PC-3 (cell line): ENCODE results near the gene SCYGR5. TPM values are rescaled to one million over a fixed set of nuclear protein-coding genes. Genes with fewer than 3 reads are reported as not detected.

ENCODE experiments used
- ATAC-seq: fragments of 200-7000 bp; cut with Tn5 transposase; 2 replicates; pipeline ENCODE4 v1.9.1; 2020; ENCODE audit warnings: mild to moderate bottlenecking, moderate library complexity
- BruUV-seq: library from RNA; stranded (reverse); fragments of 400-500 nt; replicated peaks from 2 replicates; lab custom pipeline; 2021; lab: Mats Ljungman, UMichigan
- CTCF ChIA-PET: fragments of 300-600 bp; sonication (Branson Sonifier 250); formaldehyde crosslinking; loops from one replicate; lab custom pipeline; 2022; ENCODE audit warnings: antibody characterized with exemption; lab: Charles Lee
- POLR2A ChIA-PET: fragments of 300-600 bp; sonication (Branson Sonifier 250); formaldehyde crosslinking; loops from one replicate; lab custom pipeline; 2022; ENCODE audit warnings: antibody characterized with exemption; ENCODE audit not compliant: unreplicated experiment; lab: Charles Lee
- DNase-seq: peaks from one replicate; pipeline ENCODE4 v3.0.0-alpha.2; 2015
- H2AFZ ChIP-seq: fragments of 300-600 bp; sonication (generic); 2 replicates; pipeline ENCODE4 v1.6.0; 2016; ENCODE audit warnings: antibody characterized with exemption, low read length
- H3F3A ChIP-seq: fragments of 300-600 bp; sonication (generic); one replicate; pipeline ENCODE4 v1.6.0; 2017; ENCODE audit warnings: antibody characterized with exemption, low read length, control low read depth, mild to moderate bottlenecking; ENCODE audit not compliant: unreplicated experiment
- H3K27ac ChIP-seq: fragments of 300-600 bp; sonication (generic); 2 replicates; pipeline ENCODE4 v1.5.1; 2016; ENCODE audit warnings: mild to moderate bottlenecking, low read length
- H3K27me3 ChIP-seq: fragments of 300-600 bp; sonication (generic); 2 replicates; pipeline ENCODE4 v1.6.1; 2016; ENCODE audit warnings: low read length, mixed read lengths
- H3K36me3 ChIP-seq: fragments of 300-600 bp; sonication (generic); 2 replicates; pipeline ENCODE4 v1.6.1; 2016; ENCODE audit warnings: low read depth, mixed run types, low read length, mixed read lengths
- H3K4me1 ChIP-seq: fragments of 300-600 bp; sonication (generic); 2 replicates; pipeline ENCODE4 v1.5.1; 2016; ENCODE audit warnings: low read length; ENCODE audit not compliant: insufficient read depth
- H3K4me2 ChIP-seq: fragments of 300-600 bp; sonication (generic); 2 replicates; pipeline ENCODE4 v1.6.0; 2016; ENCODE audit warnings: low read length
- H3K4me3 ChIP-seq: fragments of 300-600 bp; sonication (generic); 2 replicates; pipeline ENCODE4 v1.5.1; 2016; ENCODE audit warnings: mild to moderate bottlenecking, low read length, mixed read lengths
- H3K79me2 ChIP-seq: fragments of 300-600 bp; sonication (generic); 2 replicates; pipeline ENCODE4 v1.6.1; 2017; ENCODE audit warnings: low read length, mixed read lengths
- H3K9ac ChIP-seq: fragments of 300-600 bp; sonication (generic); 2 replicates; pipeline ENCODE4 v1.6.0; 2016; ENCODE audit warnings: mild to moderate bottlenecking, low read length
- H3K9me2 ChIP-seq: fragments of 300-600 bp; sonication (generic); replicated peaks from 2 replicates; pipeline ENCODE4 v1.6.1; 2016; ENCODE audit warnings: mixed run types, low read length, mixed read lengths
- H3K9me3 ChIP-seq: fragments of 300-600 bp; sonication (generic); 2 replicates; pipeline ENCODE4 v1.6.1; 2016; ENCODE audit warnings: low read length, mixed read lengths
- H4K20me1 ChIP-seq: fragments of 300-600 bp; sonication (generic); 2 replicates; pipeline ENCODE4 v1.6.1; 2016; ENCODE audit warnings: low read length, mixed read lengths
- CTCF ChIP-seq: fragments of 300-600 bp; sonication (generic); conservative IDR thresholded peaks from 2 replicates; pipeline ENCODE4 v1.5.1; 2017; ENCODE audit warnings: antibody characterized with exemption, low read depth, mild to moderate bottlenecking, low read length
- EZH2 ChIP-seq: fragments of 300-600 bp; sonication (generic); IDR thresholded peaks from one replicate; pipeline ENCODE4 v1.6.1; 2017; ENCODE audit warnings: antibody characterized with exemption, mild to moderate bottlenecking, low read length; ENCODE audit not compliant: unreplicated experiment
- EZH2phosphoT487 ChIP-seq: fragments of 300-600 bp; sonication (generic); IDR thresholded peaks from 2 replicates; pipeline ENCODE4 v1.6.1; 2018; ENCODE audit warnings: mild to moderate bottlenecking, antibody characterized with exemption, low read length, borderline replicate concordance
- intact Hi-C: fragments of 100-400 bp; cut with micrococcal nuclease; formaldehyde crosslinking; loops from 2 replicates; pipeline ENCODE4 v1.9.0; 2023
- total RNA-seq: library from RNA; depleted of rRNA; stranded (reverse); fragments of >200 nt; gene quantifications from 2 replicates; pipeline ENCODE4 v1.2.3, GENCODE V29; 2014

Gene SCYGR5
- total RNA-seq, 1 experiment from 2014 or later: not detected

DNA sequence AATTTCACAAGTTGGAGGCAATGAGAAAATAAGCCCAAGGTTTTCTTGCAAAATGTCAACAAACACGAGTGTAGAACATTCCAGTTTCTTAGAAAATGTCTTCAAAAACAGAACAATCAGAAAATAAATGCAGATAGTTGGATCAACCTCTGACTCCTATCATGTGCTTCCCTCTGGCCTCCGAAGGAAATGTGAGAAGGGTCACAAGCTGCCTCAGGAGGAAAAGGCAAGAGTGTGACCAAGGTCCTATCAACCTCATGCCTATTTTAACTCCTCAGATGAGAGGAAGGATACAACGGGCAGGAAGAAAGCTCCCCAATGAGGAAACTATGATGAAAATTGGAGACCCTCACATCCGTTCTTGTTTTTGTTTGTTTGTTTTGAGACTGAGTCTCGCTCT, 7.9 kb downstream of the SCYGR5 start:
- intact Hi-C loops: no loop called here
- Histone ChIP-seq H3K9me3 (no peaks in the 10 kb centered on the region), H2AFZ (no peak overlapping the region), H3F3A (no peaks in the 10 kb centered on the region), H4K20me1 (no peaks in the 10 kb centered on the region), H3K36me3 (no peaks in the 10 kb centered on the region), H3K27ac (no peak overlapping the region), H3K9ac (no peak overlapping the region), H3K27me3 (no peaks in the 10 kb centered on the region), H3K4me1 (no peaks in the 10 kb centered on the region), H3K4me2 (no peak overlapping the region), H3K79me2 (no peaks in the 10 kb centered on the region), H3K4me3 (no peak overlapping the region), H3K9me2 (no peaks in the 10 kb centered on the region)
- ATAC-seq: no peak
- ChIA-PET CTCF (no interaction called here), POLR2A (no interaction called here)
- DNase-seq: no peak
- TF ChIP-seq EZH2phosphoT487 (no peak), CTCF (no peak), EZH2 (no peak)
- BruUV-seq: no TSS peak

DNA sequence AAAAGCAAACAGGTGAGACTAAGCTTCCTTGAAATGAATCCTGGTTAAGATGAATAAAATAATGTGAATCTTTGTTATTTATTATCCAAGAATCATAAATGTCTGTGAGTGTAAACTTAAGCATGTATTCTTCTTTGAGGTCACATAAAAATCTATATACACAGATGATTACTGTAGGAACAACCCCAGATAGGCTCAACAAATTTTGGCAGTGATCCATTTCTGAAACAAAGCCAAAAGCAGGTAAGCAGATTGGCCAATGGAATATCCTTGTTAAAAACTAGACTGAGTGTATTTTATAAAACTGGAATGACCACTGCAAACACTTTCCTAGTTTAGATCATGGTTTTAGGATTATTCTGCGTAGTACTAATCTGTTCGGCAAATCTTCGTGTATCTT, 11.3 kb downstream of the SCYGR5 start:
- Histone ChIP-seq H3K27ac (no peak overlapping the region), H3K79me2 (no peaks in the 10 kb centered on the region), H3K4me2 (no peak overlapping the region), H2AFZ (no peak overlapping the region), H3K4me1 (no peaks in the 10 kb centered on the region), H4K20me1 (no peaks in the 10 kb centered on the region), H3K9me2 (no peaks in the 10 kb centered on the region), H3K9me3 (no peaks in the 10 kb centered on the region), H3K27me3 (no peaks in the 10 kb centered on the region), H3K36me3 (no peaks in the 10 kb centered on the region), H3K9ac (no peak overlapping the region), H3K4me3 (no peak overlapping the region), H3F3A (no peaks in the 10 kb centered on the region)
- no peak for TF ChIP-seq CTCF
- TF ChIP-seq EZH2phosphoT487: no peak
- no peak for TF ChIP-seq EZH2
- POLR2A ChIA-PET: no interaction called here
- no TSS peak for BruUV-seq
- CTCF ChIA-PET: no interaction called here
- intact Hi-C loops: no loop called here
- ATAC-seq (no peak), DNase-seq (peak; percentile 35)

DNA sequence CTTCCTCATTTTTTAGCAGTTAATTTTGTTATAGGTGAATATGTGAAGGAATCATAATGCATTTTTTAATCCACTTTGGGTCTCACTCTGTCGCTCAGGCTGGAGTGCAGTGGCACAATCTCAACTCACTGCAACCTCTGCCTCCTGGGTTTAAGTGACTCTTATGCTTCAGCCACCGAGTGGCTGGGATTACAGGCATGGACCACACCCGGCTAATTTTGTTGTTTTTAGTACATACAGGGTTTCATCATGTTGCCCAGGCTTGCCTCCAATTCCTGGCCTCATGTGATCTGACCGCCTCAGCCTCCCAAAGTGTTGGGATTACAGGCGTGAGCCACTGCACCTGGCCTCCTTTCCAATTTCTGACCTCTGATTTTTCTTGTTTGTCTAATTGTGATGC, 17.7 kb downstream of the SCYGR5 start:
- no peaks in the 10 kb centered on the region for H4K20me1 ChIP-seq
- no peaks in the 10 kb centered on the region for H3K9me2 ChIP-seq
- intact Hi-C loops: no loop called here
- H3K9me3 ChIP-seq: no peaks in the 10 kb centered on the region
- no peak for TF ChIP-seq CTCF
- TF ChIP-seq EZH2: no peak
- TF ChIP-seq EZH2phosphoT487: no peak
- H3K79me2 ChIP-seq: no peaks in the 10 kb centered on the region
- H2AFZ ChIP-seq: no peak overlapping the region
- BruUV-seq: no TSS peak
- CTCF ChIA-PET: no interaction called here
- H3K36me3 ChIP-seq: no peaks in the 10 kb centered on the region
- ATAC-seq (no peak), DNase-seq (no peak)
- H3K27ac ChIP-seq: no peak overlapping the region
- H3F3A ChIP-seq: no peaks in the 10 kb centered on the region
- POLR2A ChIA-PET: no interaction called here
- no peaks in the 10 kb centered on the region for H3K4me1 ChIP-seq
- no peak overlapping the region for H3K4me2 ChIP-seq
- H3K27me3 ChIP-seq: peaks cover 5% of the 10 kb centered on the region; the same call in 1 of the 2 replicates
- H3K9ac ChIP-seq: no peak overlapping the region
- H3K4me3 ChIP-seq: no peak overlapping the region
